ENCODE data around the gene FRAS1. TPM values are rescaled to one million over a fixed set of nuclear protein-coding genes. Genes with fewer than 3 reads are reported as not detected.

Gene FRAS1
- total RNA-seq, 5 donors from 2014 or later (not counting 1 experiment from before 2014, with no cell fraction given), result 0.23 to 0.39 (median 0.32) TPM; not detected in 2

DNA sequence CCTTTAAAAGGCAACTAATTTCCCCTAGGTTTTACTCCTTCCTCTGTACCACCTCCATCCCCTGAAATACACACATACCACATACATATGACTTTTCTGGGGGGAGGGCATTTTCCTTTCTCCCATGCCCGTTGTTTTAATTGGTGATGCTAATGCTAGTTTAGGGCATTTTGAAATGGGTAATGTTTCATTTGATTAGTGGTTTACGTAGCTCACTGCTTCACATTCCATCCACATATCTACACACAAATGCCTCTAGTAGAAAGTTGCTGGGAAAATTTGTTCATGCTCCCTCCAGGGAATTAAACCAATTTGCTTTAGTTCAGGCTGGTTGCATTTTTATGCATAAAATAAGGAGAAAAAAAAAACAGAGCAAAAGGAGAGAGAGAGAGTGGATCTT, 231.2 kb downstream of the FRAS1 start:
- H3K4me3 ChIP-seq (ENCODE audit: control insufficient read depth in 1 of 2, extremely low read depth in 1 of 2, low read length in 1 of 2), result no peak overlapping the region
- Mint-ChIP-seq H3K4me3 (no peak overlapping the region), H3K27me3 (peaks cover 4% of the 10 kb centered on the region in 2 donors), H3K9me3 (no peaks in the 10 kb centered on the region), H3K36me3 (no peaks in the 10 kb centered on the region), H3K4me1 (no peaks in the 10 kb centered on the region), H3K27ac (no peak overlapping the region)
- ChIA-PET CTCF (interaction anchor here in 1 of 2 donors (0.8 kb wide), 1 partner anchor 13 kb away, joined by 3 read pairs; no protein-coding TSS in a partner anchor), POLR2A (no interaction called here)
- ATAC-seq (replicated peaks in 1 of 4), result no peak
- no peak overlapping the region for H3K27ac ChIP-seq (ENCODE audit: low read length)
- H3K9me3 ChIP-seq, result no peaks in the 10 kb centered on the region
- no peak for DNase-seq
- H3K27me3 ChIP-seq (replicated peaks in 1 of 2; ENCODE audit: control insufficient read depth in 2 of 2, extremely low read depth in 1 of 2, insufficient read depth in 2 of 2, low read length in 1 of 2), result no peaks in the 10 kb centered on the region
- H3K36me3 ChIP-seq (ENCODE audit: control insufficient read depth in 2 of 2, extremely low read depth in 1 of 2, insufficient read depth in 1 of 2, low read length in 1 of 2), result no peaks in the 10 kb centered on the region
- no peaks in the 10 kb centered on the region for H3K4me1 ChIP-seq (ENCODE audit: control insufficient read depth in 1 of 2, extremely low read depth in 1 of 2, insufficient read depth in 2 of 2, low read length in 2 of 2)
- WGBS (ENCODE audit: insufficient coverage), result no CpG with 5 or more reads among the region's 2 CpGs

DNA sequence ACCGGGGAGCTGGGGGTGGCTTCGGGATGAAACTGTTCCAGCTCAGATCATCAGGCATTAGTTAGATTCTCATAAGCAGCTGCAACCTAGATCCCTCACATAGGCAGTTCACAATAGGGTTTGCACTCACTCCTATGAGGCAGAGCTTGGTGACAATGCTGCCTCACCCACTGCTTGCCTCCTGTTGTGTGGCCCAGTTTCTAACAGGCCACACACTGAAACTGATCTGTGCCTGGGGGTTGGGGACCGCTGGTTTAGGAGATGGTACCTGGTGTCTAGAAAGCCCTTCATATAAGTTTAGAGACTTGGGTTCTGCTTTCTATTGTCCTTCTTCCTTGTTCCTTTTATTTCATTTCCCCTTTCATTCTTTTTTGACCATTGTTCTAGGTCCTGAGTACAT, 234.2 kb downstream of the FRAS1 start:
- POLR2A ChIA-PET, result no interaction called here
- no peak for ATAC-seq (replicated peaks in 1 of 4)
- Histone ChIP-seq H3K36me3 (ENCODE audit: control insufficient read depth in 2 of 2, extremely low read depth in 1 of 2, insufficient read depth in 1 of 2, low read length in 1 of 2) (no peaks in the 10 kb centered on the region), H3K27ac (ENCODE audit: low read length) (no peak overlapping the region), H3K4me3 (ENCODE audit: control insufficient read depth in 1 of 2, extremely low read depth in 1 of 2, low read length in 1 of 2) (no peak overlapping the region), H3K4me1 (ENCODE audit: control insufficient read depth in 1 of 2, extremely low read depth in 1 of 2, insufficient read depth in 2 of 2, low read length in 2 of 2) (no peaks in the 10 kb centered on the region), H3K9me3 (no peaks in the 10 kb centered on the region), H3K27me3 (replicated peaks in 1 of 2; ENCODE audit: control insufficient read depth in 2 of 2, extremely low read depth in 1 of 2, insufficient read depth in 2 of 2, low read length in 1 of 2) (no peaks in the 10 kb centered on the region)
- no peak for DNase-seq
- no peaks in the 10 kb centered on the region for H3K9me3 Mint-ChIP-seq
- no peaks in the 10 kb centered on the region for H3K4me1 Mint-ChIP-seq
- WGBS (ENCODE audit: insufficient coverage), result 93% methylated on average over 2 of the region's 3 CpGs
- no peaks in the 10 kb centered on the region for H3K36me3 Mint-ChIP-seq
- no peak overlapping the region for H3K4me3 Mint-ChIP-seq
- no peak overlapping the region for H3K27ac Mint-ChIP-seq
- peaks cover 7 to 8% of the 10 kb centered on the region in 2 donors for H3K27me3 Mint-ChIP-seq
- CTCF ChIA-PET, result interaction anchor here in 1 of 2 donors (0.7 kb wide), 1 partner anchor 9 kb away, joined by 6 read pairs; no protein-coding TSS in a partner anchor

DNA sequence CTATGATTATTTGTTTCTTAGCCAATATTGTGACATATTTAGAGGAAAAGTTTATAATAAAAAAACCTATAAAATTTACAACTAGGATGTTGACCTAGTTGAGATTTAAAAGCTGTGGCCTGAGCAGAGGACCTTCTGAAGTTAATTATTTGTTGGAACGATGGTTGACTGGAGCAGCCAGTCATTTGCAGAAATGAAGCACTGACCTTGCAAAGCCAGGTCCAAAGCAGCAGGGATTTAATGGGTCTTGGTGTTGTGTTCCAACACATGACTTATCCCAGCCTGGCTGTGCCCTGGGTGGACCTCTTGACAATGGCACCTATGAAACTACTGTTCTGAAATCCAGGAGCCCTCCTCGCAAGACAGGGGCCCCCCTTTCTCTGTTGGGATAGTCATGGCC, 235.2 kb downstream of the FRAS1 start:
- Histone ChIP-seq H3K36me3 (ENCODE audit: control insufficient read depth in 2 of 2, extremely low read depth in 1 of 2, insufficient read depth in 1 of 2, low read length in 1 of 2) (no peaks in the 10 kb centered on the region), H3K27me3 (replicated peaks in 1 of 2; ENCODE audit: control insufficient read depth in 2 of 2, extremely low read depth in 1 of 2, insufficient read depth in 2 of 2, low read length in 1 of 2) (no peaks in the 10 kb centered on the region), H3K9me3 (no peaks in the 10 kb centered on the region), H3K4me1 (ENCODE audit: control insufficient read depth in 1 of 2, extremely low read depth in 1 of 2, insufficient read depth in 2 of 2, low read length in 2 of 2) (no peaks in the 10 kb centered on the region), H3K27ac (ENCODE audit: low read length) (no peak overlapping the region), H3K4me3 (ENCODE audit: control insufficient read depth in 1 of 2, extremely low read depth in 1 of 2, low read length in 1 of 2) (no peak overlapping the region)
- no peaks in the 10 kb centered on the region for H3K4me1 Mint-ChIP-seq
- WGBS (ENCODE audit: insufficient coverage), result 100% methylated on average over 1 of the region's 2 CpGs
- peaks cover 8 to 15% of the 10 kb centered on the region in 2 donors for H3K27me3 Mint-ChIP-seq
- ChIA-PET POLR2A (no interaction called here), CTCF (no interaction called here)
- H3K27ac Mint-ChIP-seq, result no peak overlapping the region
- no peaks in the 10 kb centered on the region for H3K36me3 Mint-ChIP-seq
- H3K4me3 Mint-ChIP-seq, result no peak overlapping the region
- no peak for ATAC-seq (replicated peaks in 1 of 4)
- H3K9me3 Mint-ChIP-seq, result no peaks in the 10 kb centered on the region
- no peak for DNase-seq

DNA sequence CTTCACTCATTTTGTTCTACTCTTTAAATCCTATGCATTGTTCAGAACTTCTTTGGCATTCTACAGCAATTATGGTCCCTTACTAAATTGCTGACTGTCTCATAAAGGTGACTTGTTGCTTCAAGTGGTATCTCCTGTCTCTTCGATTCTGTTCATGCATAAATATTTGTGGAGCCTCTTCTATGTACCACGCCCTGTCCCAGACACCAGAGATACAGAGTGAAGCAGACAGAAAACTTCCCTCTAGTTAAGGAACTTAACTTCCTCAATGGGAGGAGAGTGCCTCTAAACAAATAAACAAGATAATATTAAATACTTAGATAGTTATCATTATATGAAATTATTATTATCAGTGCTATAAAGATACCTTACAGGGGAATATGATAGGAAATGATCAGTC, 235.7 kb downstream of the FRAS1 start:
- no peak overlapping the region for H3K4me3 Mint-ChIP-seq
- no peak overlapping the region for H3K4me3 ChIP-seq (ENCODE audit: control insufficient read depth in 1 of 2, extremely low read depth in 1 of 2, low read length in 1 of 2)
- H3K27me3 Mint-ChIP-seq, result peaks cover 8 to 15% of the 10 kb centered on the region in 2 donors
- H3K9me3 ChIP-seq, result no peaks in the 10 kb centered on the region
- H3K4me1 ChIP-seq (ENCODE audit: control insufficient read depth in 1 of 2, extremely low read depth in 1 of 2, insufficient read depth in 2 of 2, low read length in 2 of 2), result no peaks in the 10 kb centered on the region
- no peaks in the 10 kb centered on the region for H3K27me3 ChIP-seq (replicated peaks in 1 of 2; ENCODE audit: control insufficient read depth in 2 of 2, extremely low read depth in 1 of 2, insufficient read depth in 2 of 2, low read length in 1 of 2)
- DNase-seq (no peak), ATAC-seq (replicated peaks in 1 of 4) (no peak)
- no peaks in the 10 kb centered on the region for H3K36me3 ChIP-seq (ENCODE audit: control insufficient read depth in 2 of 2, extremely low read depth in 1 of 2, insufficient read depth in 1 of 2, low read length in 1 of 2)
- H3K9me3 Mint-ChIP-seq, result no peaks in the 10 kb centered on the region
- ChIA-PET CTCF (no interaction called here), POLR2A (no interaction called here)
- no peak overlapping the region for H3K27ac Mint-ChIP-seq
- H3K27ac ChIP-seq (ENCODE audit: low read length), result no peak overlapping the region
- no peaks in the 10 kb centered on the region for H3K36me3 Mint-ChIP-seq
- H3K4me1 Mint-ChIP-seq, result no peaks in the 10 kb centered on the region
- no CpG with 5 or more reads among the region's 2 CpGs for WGBS (ENCODE audit: insufficient coverage)

DNA sequence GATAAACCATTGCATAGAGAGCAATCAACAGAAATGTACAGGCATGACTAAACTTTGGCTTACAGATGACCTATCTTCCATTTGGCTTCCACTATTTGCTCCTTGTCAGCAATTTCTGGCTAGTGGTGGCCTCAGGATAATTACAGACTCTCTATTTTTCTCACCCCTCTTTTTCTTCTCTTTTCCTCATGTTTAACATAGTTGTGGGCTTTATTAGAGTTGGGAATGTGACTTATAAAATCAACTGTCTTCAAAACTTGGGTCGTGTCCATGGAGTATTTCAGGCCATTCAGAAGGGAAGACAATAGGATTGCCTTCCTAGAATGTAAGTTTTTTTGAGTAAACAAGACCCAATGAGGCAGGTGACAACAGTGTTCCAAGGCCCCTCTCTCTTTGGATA, 236.2 kb downstream of the FRAS1 start:
- H3K27ac ChIP-seq (ENCODE audit: low read length), result no peak overlapping the region
- ATAC-seq (replicated peaks in 1 of 4) (no peak), DNase-seq (no peak)
- H3K27me3 Mint-ChIP-seq, result peaks cover 8 to 16% of the 10 kb centered on the region in 2 donors
- ChIA-PET POLR2A (no interaction called here), CTCF (no interaction called here)
- H3K4me3 Mint-ChIP-seq, result no peak overlapping the region
- 90% methylated on average over 1 of the region's 1 CpG for WGBS (ENCODE audit: insufficient coverage)
- H3K4me1 Mint-ChIP-seq, result no peaks in the 10 kb centered on the region
- no peaks in the 10 kb centered on the region for H3K9me3 Mint-ChIP-seq
- no peaks in the 10 kb centered on the region for H3K27me3 ChIP-seq (replicated peaks in 1 of 2; ENCODE audit: control insufficient read depth in 2 of 2, extremely low read depth in 1 of 2, insufficient read depth in 2 of 2, low read length in 1 of 2)
- no peaks in the 10 kb centered on the region for H3K36me3 Mint-ChIP-seq
- no peak overlapping the region for H3K4me3 ChIP-seq (ENCODE audit: control insufficient read depth in 1 of 2, extremely low read depth in 1 of 2, low read length in 1 of 2)
- H3K27ac Mint-ChIP-seq, result no peak overlapping the region
- no peaks in the 10 kb centered on the region for H3K9me3 ChIP-seq
- H3K4me1 ChIP-seq (ENCODE audit: control insufficient read depth in 1 of 2, extremely low read depth in 1 of 2, insufficient read depth in 2 of 2, low read length in 2 of 2), result no peaks in the 10 kb centered on the region
- H3K36me3 ChIP-seq (ENCODE audit: control insufficient read depth in 2 of 2, extremely low read depth in 1 of 2, insufficient read depth in 1 of 2, low read length in 1 of 2), result no peaks in the 10 kb centered on the region

DNA sequence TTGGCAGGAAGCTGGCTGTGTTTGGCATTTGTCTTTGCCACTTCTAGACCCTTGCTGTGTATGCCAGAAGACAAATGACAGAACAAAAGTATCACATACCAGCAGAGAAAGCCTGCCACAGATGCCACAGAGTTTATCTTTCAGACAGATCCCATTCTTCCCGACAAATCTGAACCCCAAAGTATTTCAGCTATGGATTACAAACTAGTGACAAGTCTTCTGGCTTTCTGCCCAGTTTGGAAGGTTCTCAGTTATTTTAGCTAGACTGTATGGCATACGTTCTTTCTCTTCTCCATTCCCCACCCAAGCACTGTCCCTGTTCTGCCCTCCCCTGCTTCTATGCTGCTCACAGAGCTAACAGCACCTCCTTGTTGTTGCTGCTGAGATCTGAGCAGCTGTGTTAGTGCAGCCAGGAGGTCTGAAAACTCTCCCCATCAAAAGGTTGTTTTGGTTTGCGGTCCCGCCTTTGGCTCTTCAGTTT, 236.7 kb downstream of the FRAS1 start:
- peaks cover 0 to under 1% of the 10 kb centered on the region in 2 experiments for H3K27me3 ChIP-seq (replicated peaks in 1 of 2; ENCODE audit: control insufficient read depth in 2 of 2, extremely low read depth in 1 of 2, insufficient read depth in 2 of 2, low read length in 1 of 2)
- Mint-ChIP-seq H3K4me3 (no peak overlapping the region), H3K36me3 (no peaks in the 10 kb centered on the region), H3K9me3 (no peaks in the 10 kb centered on the region), H3K27ac (no peak overlapping the region), H3K27me3 (peaks cover 9 to 22% of the 10 kb centered on the region in 2 donors), H3K4me1 (no peaks in the 10 kb centered on the region)
- no peaks in the 10 kb centered on the region for H3K9me3 ChIP-seq
- ChIA-PET CTCF (no interaction called here), POLR2A (no interaction called here)
- no peaks in the 10 kb centered on the region for H3K36me3 ChIP-seq (ENCODE audit: control insufficient read depth in 2 of 2, extremely low read depth in 1 of 2, insufficient read depth in 1 of 2, low read length in 1 of 2)
- no peak for DNase-seq
- no peak for ATAC-seq (replicated peaks in 1 of 4)
- H3K4me3 ChIP-seq (ENCODE audit: control insufficient read depth in 1 of 2, extremely low read depth in 1 of 2, low read length in 1 of 2), result no peak overlapping the region
- no peak overlapping the region for H3K27ac ChIP-seq (ENCODE audit: low read length)
- H3K4me1 ChIP-seq (ENCODE audit: control insufficient read depth in 1 of 2, extremely low read depth in 1 of 2, insufficient read depth in 2 of 2, low read length in 2 of 2), result no peaks in the 10 kb centered on the region
- WGBS (ENCODE audit: insufficient coverage), result 100% methylated on average over 2 of the region's 4 CpGs

DNA sequence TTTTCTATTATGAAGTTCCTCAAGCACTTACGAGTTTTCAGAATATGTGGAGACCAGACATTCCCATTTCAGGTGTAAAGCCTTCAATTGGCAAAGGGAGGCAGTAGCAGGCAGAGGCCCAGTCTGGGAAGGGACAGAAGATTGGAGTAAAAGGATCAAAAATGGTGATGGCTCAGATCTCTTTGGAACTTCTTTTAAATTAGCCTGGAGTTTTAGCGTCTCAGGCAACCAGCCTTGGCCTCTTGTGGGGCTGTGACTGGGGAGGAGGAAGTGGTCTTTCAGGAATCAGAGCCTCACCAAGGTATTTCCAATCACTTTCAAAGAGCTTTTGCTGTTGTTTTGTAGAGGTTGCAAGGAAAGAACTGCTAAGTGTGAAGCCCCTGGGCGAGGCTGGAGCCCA, 239.1 kb downstream of the FRAS1 start:
- Histone ChIP-seq H3K27ac (ENCODE audit: low read length) (no peak overlapping the region), H3K4me1 (ENCODE audit: control insufficient read depth in 1 of 2, extremely low read depth in 1 of 2, insufficient read depth in 2 of 2, low read length in 2 of 2) (no peaks in the 10 kb centered on the region), H3K27me3 (replicated peaks in 1 of 2; ENCODE audit: control insufficient read depth in 2 of 2, extremely low read depth in 1 of 2, insufficient read depth in 2 of 2, low read length in 1 of 2) (peaks cover 0 to 5% of the 10 kb centered on the region in 2 experiments), H3K4me3 (ENCODE audit: control insufficient read depth in 1 of 2, extremely low read depth in 1 of 2, low read length in 1 of 2) (no peak overlapping the region), H3K9me3 (no peaks in the 10 kb centered on the region), H3K36me3 (ENCODE audit: control insufficient read depth in 2 of 2, extremely low read depth in 1 of 2, insufficient read depth in 1 of 2, low read length in 1 of 2) (no peaks in the 10 kb centered on the region)
- Mint-ChIP-seq H3K27ac (no peak overlapping the region), H3K4me1 (no peaks in the 10 kb centered on the region), H3K9me3 (no peaks in the 10 kb centered on the region), H3K27me3 (peaks cover 13 to 24% of the 10 kb centered on the region in 2 donors), H3K4me3 (no peak overlapping the region), H3K36me3 (no peaks in the 10 kb centered on the region)
- ATAC-seq (replicated peaks in 1 of 4) (no peak), DNase-seq (no peak)
- POLR2A ChIA-PET, result no interaction called here
- WGBS (ENCODE audit: insufficient coverage), result no CpG with 5 or more reads among the region's 3 CpGs
- CTCF ChIA-PET, result no interaction called here

Measured in T-cell (primary cell).